ENCODE data around the gene C4orf50. TPM values are rescaled to one million over a fixed set of nuclear protein-coding genes. Genes with fewer than 3 reads are reported as not detected.

C4orf50 gene
- total and polyA plus RNA-seq, 7 donors, result not detected

GRCh38 chr4:6022607-6023288, 4.5 kb upstream of the C4orf50 start:
- DNase-seq, result no peak
- H3K27me3 ChIP-seq (ENCODE audit: insufficient read depth in 3 of 3, low read length in 2 of 3), result peaks cover 0 to 4% (median 4%) of the 10 kb centered on the region in 3 donors
- 82 to 90% (median 84%) methylated on average over 30 of the region's 30 CpGs for WGBS, 3 donors

GRCh38 chr4:6021831-6022606, 3.8 kb upstream of the C4orf50 start:
- Histone ChIP-seq H3K27ac (no peak overlapping the region), H3K36me3 (ENCODE audit: insufficient read depth in 1 of 2, low read depth in 1 of 2) (no peaks in the 10 kb centered on the region), H3K27me3 (ENCODE audit: insufficient read depth in 3 of 3, low read length in 2 of 3) (peaks cover 0 to 6% (median 4%) of the 10 kb centered on the region in 3 donors), H3K9me3 (no peaks in the 10 kb centered on the region), H3K4me1 (no peaks in the 10 kb centered on the region), H3K4me3 (no peak overlapping the region)
- WGBS, 3 donors, result 71 to 75% (median 75%) methylated on average over 20 of the region's 20 CpGs
- ATAC-seq (no peak), DNase-seq (no peak)
- no peak for TF ChIP-seq CTCF (IDR thresholded peaks at IDR 0.05)
- intact Hi-C loops (cut with DNase I), result no loop called here

More at GRCh38 chr4:6022607-6023288, 4.5 kb upstream of the C4orf50 start:
- no peaks in the 10 kb centered on the region for H3K9me3 ChIP-seq
- H3K4me3 ChIP-seq, result no peak overlapping the region
- no peak for ATAC-seq
- TF ChIP-seq CTCF (IDR thresholded peaks at IDR 0.05), result no peak
- intact Hi-C loops (cut with DNase I), result no loop called here
- H3K27ac ChIP-seq, result no peak overlapping the region
- no peaks in the 10 kb centered on the region for H3K4me1 ChIP-seq
- no peaks in the 10 kb centered on the region for H3K36me3 ChIP-seq (ENCODE audit: insufficient read depth in 1 of 2, low read depth in 1 of 2)

GRCh38 chr4:6020613-6021012, 2.4 kb upstream of the C4orf50 start:
- H3K9me3 ChIP-seq, result no peaks in the 10 kb centered on the region
- H3K27me3 ChIP-seq (ENCODE audit: insufficient read depth in 3 of 3, low read length in 2 of 3), result peaks cover 0 to 12% (median 4%) of the 10 kb centered on the region in 3 donors
- no peaks in the 10 kb centered on the region for H3K4me1 ChIP-seq
- no peak for ATAC-seq
- TF ChIP-seq CTCF (IDR thresholded peaks at IDR 0.05), result no peak
- intact Hi-C loops (cut with DNase I), result no loop called here
- no peaks in the 10 kb centered on the region for H3K36me3 ChIP-seq (ENCODE audit: insufficient read depth in 1 of 2, low read depth in 1 of 2)
- H3K4me3 ChIP-seq, result no peak overlapping the region
- no peak overlapping the region for H3K27ac ChIP-seq
- WGBS, 3 donors, result 58 to 65% (median 63%) methylated on average over 8 of the region's 8 CpGs
- DNase-seq, result no peak

GRCh38 chr4:6019316-6020263, 1.4 kb upstream of the C4orf50 start:
- H3K27ac ChIP-seq, result no peak overlapping the region
- H3K4me1 ChIP-seq, result no peaks in the 10 kb centered on the region
- no peak overlapping the region for H3K4me3 ChIP-seq
- no peak for ATAC-seq
- no peak for DNase-seq
- TF ChIP-seq CTCF (IDR thresholded peaks at IDR 0.05), result peak; percentile 63
- intact Hi-C loops (cut with DNase I), result no loop called here
- H3K36me3 ChIP-seq (ENCODE audit: insufficient read depth in 1 of 2, low read depth in 1 of 2), result no peaks in the 10 kb centered on the region
- H3K27me3 ChIP-seq (ENCODE audit: insufficient read depth in 3 of 3, low read length in 2 of 3), result peaks cover 0 to 12% (median 4%) of the 10 kb centered on the region in 3 donors
- H3K9me3 ChIP-seq, result no peaks in the 10 kb centered on the region
- 38% methylated on average over 22 of the region's 22 CpGs for WGBS, 3 donors
